ENCODE data around the gene GMPR2. TPM values are rescaled to one million over a fixed set of nuclear protein-coding genes. Genes with fewer than 3 reads are reported as not detected.
A peak's percentile ranks its signal among the peaks of the same experiment; 100 is the strongest.

The GMPR2 gene
- total RNA-seq, 1 experiment from 2014 or later: 85.8 TPM

DNA sequence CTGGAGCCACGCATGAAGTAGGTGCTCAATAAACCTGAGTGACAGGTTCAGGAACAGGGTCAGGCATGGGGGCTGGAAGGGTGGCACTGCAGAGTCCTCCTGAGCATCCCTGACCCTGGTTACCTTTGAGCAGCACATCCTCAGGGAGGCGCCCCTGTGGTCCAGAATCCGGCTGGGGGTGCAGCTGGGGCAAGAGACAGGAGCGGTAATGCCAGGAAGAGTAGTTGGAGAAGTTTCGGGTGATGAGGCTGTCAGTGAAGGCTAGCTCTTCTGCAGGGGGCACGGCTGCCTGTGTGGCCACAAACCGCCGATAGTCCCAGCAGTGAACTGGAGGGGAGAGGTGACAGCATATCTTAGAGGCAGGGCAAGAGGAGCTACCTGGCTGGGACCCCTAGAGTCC, 36.6 kb downstream of the GMPR2 start:
- H3K4me1 ChIP-seq (ENCODE audit: insufficient read depth, low read length, poor library complexity, severe bottlenecking): peaks cover 4% of the 10 kb centered on the region
- H3K27ac ChIP-seq (ENCODE audit: low read depth, low read length, poor library complexity, severe bottlenecking): no peak overlapping the region
- ChIA-PET CTCF (interaction anchor here (0.9 kb wide), 1 partner anchor 39 kb away, joined by 4 read pairs; the partner anchor contains the start of gene CIDEB), POLR2A (ENCODE audit: low non-redundant PET) (no interaction called here)
- intact Hi-C loops (cut with micrococcal nuclease; ENCODE audit: unreplicated experiment): no loop called here
- no peak overlapping the region for H3K4me3 ChIP-seq (ENCODE audit: low read depth, low read length, poor library complexity, severe bottlenecking)
- no peaks in the 10 kb centered on the region for H3K36me3 ChIP-seq (ENCODE audit: insufficient read depth, low read length, poor library complexity, severe bottlenecking)
- DNase-seq (ENCODE audit: low spot score): no peak
- no peaks in the 10 kb centered on the region for H3K27me3 ChIP-seq (replicated peaks; ENCODE audit: insufficient read depth, low read depth, low read length, poor library complexity)
- H3K9me3 ChIP-seq (ENCODE audit: low read depth, low read length, poor library complexity, severe bottlenecking): no peaks in the 10 kb centered on the region
- TF ChIP-seq CTCF (conservative IDR thresholded peaks at IDR 0.05; ENCODE audit: low read depth, low read length) (no peak), EZH2 (IDR thresholded peaks at IDR 0.05; ENCODE audit: borderline replicate concordance, low read depth, low read length, poor library complexity, severe bottlenecking) (no peak)
- no TSS peak for BruUV-seq (replicated peaks)

DNA sequence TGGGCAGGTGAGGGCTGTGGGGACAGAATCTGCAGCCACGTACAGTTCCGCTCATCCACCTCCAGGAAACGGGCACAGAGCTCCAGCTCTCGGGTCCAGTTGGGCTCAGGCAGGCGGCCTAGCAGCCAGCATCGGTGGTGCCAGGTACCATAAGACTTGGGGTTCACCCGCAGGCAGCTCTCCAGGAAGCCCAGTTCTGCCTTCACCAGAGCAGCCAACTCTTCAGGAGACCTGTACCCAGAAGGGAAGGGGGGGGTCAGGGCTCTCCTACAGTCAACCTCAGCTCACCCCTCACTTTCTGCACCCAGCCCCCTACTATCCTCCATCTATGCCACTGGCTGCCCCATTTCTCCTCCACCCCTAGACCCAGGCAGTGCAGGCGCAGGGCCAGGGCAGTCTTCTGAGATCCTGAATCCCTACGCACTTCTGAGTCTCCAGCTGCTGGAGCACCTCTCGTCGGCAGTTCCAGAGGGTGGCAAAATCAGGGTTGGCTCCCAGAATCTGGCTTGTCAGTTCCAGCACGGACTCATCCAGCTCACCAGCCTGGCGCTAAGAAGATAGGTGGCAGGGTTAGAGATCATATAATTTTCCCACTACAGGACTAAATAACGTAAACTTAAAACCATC, 37.3 kb downstream of the GMPR2 start:
- no peak overlapping the region for H3K4me3 ChIP-seq (ENCODE audit: low read depth, low read length, poor library complexity, severe bottlenecking)
- H3K27ac ChIP-seq (ENCODE audit: low read depth, low read length, poor library complexity, severe bottlenecking): no peak overlapping the region
- no peak for DNase-seq (ENCODE audit: low spot score)
- peaks cover 4% of the 10 kb centered on the region for H3K4me1 ChIP-seq (ENCODE audit: insufficient read depth, low read length, poor library complexity, severe bottlenecking)
- POLR2A ChIA-PET (ENCODE audit: low non-redundant PET): no interaction called here
- no peaks in the 10 kb centered on the region for H3K27me3 ChIP-seq (replicated peaks; ENCODE audit: insufficient read depth, low read depth, low read length, poor library complexity)
- no peaks in the 10 kb centered on the region for H3K9me3 ChIP-seq (ENCODE audit: low read depth, low read length, poor library complexity, severe bottlenecking)
- TF ChIP-seq CTCF (conservative IDR thresholded peaks at IDR 0.05; ENCODE audit: low read depth, low read length) (no peak), EZH2 (IDR thresholded peaks at IDR 0.05; ENCODE audit: borderline replicate concordance, low read depth, low read length, poor library complexity, severe bottlenecking) (no peak)
- CTCF ChIA-PET: interaction anchor here (0.9 to 1.5 kb wide), 2 partner anchors 28 to 38 kb away, joined by 4 to 5 read pairs; partner anchors contain the start of genes CIDEB and TINF2
- TSS peak; percentile 41 for BruUV-seq (replicated peaks)
- intact Hi-C loops (cut with micrococcal nuclease; ENCODE audit: unreplicated experiment): loop anchor here (2.0 kb wide), 1 partner anchor 27 kb away; the partner anchor contains the start of gene TINF2
- H3K36me3 ChIP-seq (ENCODE audit: insufficient read depth, low read length, poor library complexity, severe bottlenecking): no peaks in the 10 kb centered on the region

DNA sequence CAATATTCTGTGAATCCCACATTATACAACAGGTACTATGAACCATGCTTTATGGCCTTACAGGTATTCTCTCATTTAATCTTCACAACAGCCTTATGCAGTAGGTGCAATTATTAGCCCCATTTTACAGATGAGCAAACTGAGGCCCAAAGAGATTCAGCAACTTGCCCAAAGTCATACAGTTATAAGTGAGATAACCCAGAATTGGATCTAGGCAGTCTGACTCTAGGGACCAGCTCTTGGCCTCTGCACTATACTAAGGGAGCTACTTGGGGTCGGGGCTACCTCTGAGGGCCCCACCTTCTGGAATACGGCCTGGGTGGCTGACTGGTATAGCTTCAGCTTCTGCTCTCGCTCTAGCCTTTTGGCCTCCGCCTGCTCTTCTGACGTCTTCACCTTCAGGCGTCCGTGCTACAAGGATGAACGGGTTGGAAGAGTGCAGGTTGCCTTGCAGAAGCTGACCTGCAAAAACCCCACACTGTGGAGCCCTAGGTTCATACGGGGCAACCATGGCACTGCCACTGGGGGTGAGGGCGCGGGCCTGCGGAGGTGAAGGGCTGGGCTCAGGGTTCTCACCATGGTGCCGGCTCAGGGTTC, 37.9 kb downstream of the GMPR2 start:
- DNase-seq (ENCODE audit: low spot score): no peak
- Histone ChIP-seq H3K36me3 (ENCODE audit: insufficient read depth, low read length, poor library complexity, severe bottlenecking) (no peaks in the 10 kb centered on the region), H3K27ac (ENCODE audit: low read depth, low read length, poor library complexity, severe bottlenecking) (peak overlapping the region; percentile 98), H3K4me3 (ENCODE audit: low read depth, low read length, poor library complexity, severe bottlenecking) (peak overlapping the region; percentile 84), H3K9me3 (ENCODE audit: low read depth, low read length, poor library complexity, severe bottlenecking) (no peaks in the 10 kb centered on the region), H3K4me1 (ENCODE audit: insufficient read depth, low read length, poor library complexity, severe bottlenecking) (peaks cover 4% of the 10 kb centered on the region), H3K27me3 (replicated peaks; ENCODE audit: insufficient read depth, low read depth, low read length, poor library complexity) (no peaks in the 10 kb centered on the region)
- ChIA-PET CTCF (interaction anchor here (1.0 to 1.5 kb wide), 3 partner anchors 9 to 28 kb away, joined by 4 to 5 read pairs (median 4); partner anchors contain the start of gene TINF2), POLR2A (ENCODE audit: low non-redundant PET) (interaction anchor here (0.5 to 0.9 kb wide), 2 partner anchors 8 to 159 kb away, joined by 3 to 5 read pairs; partner anchors contain the start of gene KHNYN)
- intact Hi-C loops (cut with micrococcal nuclease; ENCODE audit: unreplicated experiment): loop anchor here (2.0 kb wide), 1 partner anchor 28 kb away; the partner anchor contains the start of gene TINF2
- BruUV-seq (replicated peaks): no TSS peak
- TF ChIP-seq CTCF (conservative IDR thresholded peaks at IDR 0.05; ENCODE audit: low read depth, low read length) (no peak), EZH2 (IDR thresholded peaks at IDR 0.05; ENCODE audit: borderline replicate concordance, low read depth, low read length, poor library complexity, severe bottlenecking) (no peak)
